Neutrophil (primary cell): ENCODE measurements around the gene RFX3.

ENCODE experiments used
- H3K27ac ChIP-seq: fragments of 200-600 bp; sonication (generic); 2 replicates; pipeline ENCODE4 v1.5.1; 2016; ENCODE audit warnings: mild to moderate bottlenecking, moderate library complexity
- H3K27me3 ChIP-seq: fragments of 200-600 bp; sonication (generic); 2 replicates; pipeline ENCODE4 v1.6.0; 2016; ENCODE audit warnings: mild to moderate bottlenecking
- H3K36me3 ChIP-seq: fragments of 200-600 bp; sonication (generic); 2 replicates; pipeline ENCODE4 v1.5.1; 2017
- H3K4me1 ChIP-seq, 2 experiments: fragments of 200-600 bp in 1 of 2; sonication (generic) in 1 of 2; 1 replicate in 1 of 2; 2 replicates in 1 of 2; pipeline versions ENCODE4 v1.5.1 to v1.6.1; 2013 to 2016; ENCODE audit warnings: low read depth in 1 of 2, low read length in 1 of 2, mild to moderate bottlenecking in 1 of 2, moderate library complexity in 1 of 2; ENCODE audit not compliant: control insufficient read depth in 1 of 2, insufficient read depth in 1 of 2
- H3K4me3 ChIP-seq, 2 experiments: fragments of 200-600 bp in 1 of 2; sonication (generic) in 1 of 2; 1 replicate in 1 of 2; 2 replicates in 1 of 2; pipeline ENCODE4 v1.5.1; 2013 to 2016; ENCODE audit warnings: low read depth in 1 of 2, low read length in 1 of 2, mild to moderate bottlenecking in 1 of 2, moderate library complexity in 1 of 2
- H3K9me3 ChIP-seq: fragments of 200-600 bp; sonication (generic); 2 replicates; pipeline ENCODE4 v1.5.1; 2016
- TF ChIP-seq, protein P1 (sequence below): fragments of 200-600 bp; sonication (generic); IDR thresholded peaks from 2 replicates; pipeline ENCODE4 v1.5.1; 2016; ENCODE audit warnings: antibody characterized with exemption

Gene RFX3

DNA sequence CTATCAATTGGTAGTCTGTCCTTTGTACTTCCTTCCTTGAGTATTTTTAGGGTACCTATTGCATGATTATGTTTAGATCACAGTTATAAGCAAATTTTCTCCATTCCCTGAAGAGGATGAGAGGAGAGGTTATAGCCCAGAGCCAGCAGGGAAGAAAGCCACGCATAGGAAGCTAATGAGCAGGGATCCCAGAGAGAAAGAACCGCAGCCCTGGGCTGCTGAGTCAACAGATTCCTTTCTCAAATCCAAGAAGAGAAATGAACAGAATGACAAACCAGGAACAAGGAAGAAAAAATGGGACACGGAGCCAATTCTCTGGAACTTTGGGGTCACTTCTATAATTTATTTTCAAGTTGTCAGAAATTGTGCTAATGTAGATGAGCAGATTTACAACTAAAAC lies 284.5 kb downstream of the RFX3 start:
- no peaks in the 10 kb centered on the region for H3K27me3 ChIP-seq

DNA sequence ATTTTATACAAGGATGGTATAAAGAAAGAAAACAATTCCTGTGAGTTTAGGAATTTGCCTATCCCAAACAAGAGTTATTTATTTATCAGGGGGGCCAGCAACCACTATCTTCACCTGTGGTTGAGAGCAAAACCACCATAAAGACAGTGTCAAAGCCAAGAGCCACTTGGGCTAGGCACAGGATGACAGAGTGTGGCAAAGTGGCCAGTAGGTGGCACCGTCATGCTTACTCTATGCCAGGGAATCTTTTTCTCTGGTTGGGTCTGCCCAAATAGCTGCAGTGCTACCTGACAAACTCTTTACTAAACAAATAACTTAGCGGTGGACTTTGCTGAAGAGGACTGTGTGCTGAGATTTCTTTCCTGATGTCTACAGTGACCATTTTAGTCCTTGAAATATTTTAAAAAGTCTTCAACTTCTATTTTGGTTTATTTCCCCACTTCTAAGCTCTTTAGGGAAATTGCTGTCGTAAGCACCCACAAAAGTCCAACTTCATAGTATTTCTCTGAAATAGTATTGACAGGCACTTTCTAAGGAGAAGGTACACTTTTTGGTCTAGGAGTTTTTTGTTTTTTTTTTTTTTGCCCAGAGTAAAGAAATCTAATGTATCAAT lies 285.0 kb downstream of the RFX3 start:
- Histone ChIP-seq H3K27me3 (no peaks in the 10 kb centered on the region), H3K27ac (no peak overlapping the region), H3K4me3 (no peak overlapping the region), H3K9me3 (no peaks in the 10 kb centered on the region), H3K4me1 (peaks cover 32 to 33% of the 10 kb centered on the region in 2 experiments), H3K36me3 (peaks cover 4% of the 10 kb centered on the region)
- TF ChIP-seq, protein P1, sequence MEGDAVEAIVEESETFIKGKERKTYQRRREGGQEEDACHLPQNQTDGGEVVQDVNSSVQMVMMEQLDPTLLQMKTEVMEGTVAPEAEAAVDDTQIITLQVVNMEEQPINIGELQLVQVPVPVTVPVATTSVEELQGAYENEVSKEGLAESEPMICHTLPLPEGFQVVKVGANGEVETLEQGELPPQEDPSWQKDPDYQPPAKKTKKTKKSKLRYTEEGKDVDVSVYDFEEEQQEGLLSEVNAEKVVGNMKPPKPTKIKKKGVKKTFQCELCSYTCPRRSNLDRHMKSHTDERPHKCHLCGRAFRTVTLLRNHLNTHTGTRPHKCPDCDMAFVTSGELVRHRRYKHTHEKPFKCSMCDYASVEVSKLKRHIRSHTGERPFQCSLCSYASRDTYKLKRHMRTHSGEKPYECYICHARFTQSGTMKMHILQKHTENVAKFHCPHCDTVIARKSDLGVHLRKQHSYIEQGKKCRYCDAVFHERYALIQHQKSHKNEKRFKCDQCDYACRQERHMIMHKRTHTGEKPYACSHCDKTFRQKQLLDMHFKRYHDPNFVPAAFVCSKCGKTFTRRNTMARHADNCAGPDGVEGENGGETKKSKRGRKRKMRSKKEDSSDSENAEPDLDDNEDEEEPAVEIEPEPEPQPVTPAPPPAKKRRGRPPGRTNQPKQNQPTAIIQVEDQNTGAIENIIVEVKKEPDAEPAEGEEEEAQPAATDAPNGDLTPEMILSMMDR = peak; percentile 57

More for the DNA sequence above, 284.5 kb downstream of the RFX3 start:
- Histone ChIP-seq H3K36me3 (peaks cover 3% of the 10 kb centered on the region), H3K4me1 (peaks cover 32 to 33% of the 10 kb centered on the region in 2 experiments), H3K4me3 (no peak overlapping the region), H3K9me3 (no peaks in the 10 kb centered on the region), H3K27ac (no peak overlapping the region)
- TF ChIP-seq, protein P1 = no peak

GRCh38 chr9:3239240-3239639 lies 286.6 kb downstream of the RFX3 start:
- H3K27ac ChIP-seq = no peak overlapping the region
- no peaks in the 10 kb centered on the region for H3K9me3 ChIP-seq
- no peak overlapping the region for H3K4me3 ChIP-seq
- TF ChIP-seq, protein P1 = no peak
- H3K36me3 ChIP-seq = peaks cover 4% of the 10 kb centered on the region
- no peaks in the 10 kb centered on the region for H3K27me3 ChIP-seq
- H3K4me1 ChIP-seq = peaks cover 18% of the 10 kb centered on the region in 2 experiments

- H3K9me3 ChIP-seq = no peaks in the 10 kb centered on the region
- no peak overlapping the region for H3K27ac ChIP-seq
- no peaks in the 10 kb centered on the region for H3K27me3 ChIP-seq
- TF ChIP-seq, protein P1 = no peak
- peaks cover 4% of the 10 kb centered on the region for H3K36me3 ChIP-seq
- no peak overlapping the region for H3K4me3 ChIP-seq
- H3K4me1 ChIP-seq = peaks cover 8 to 9% of the 10 kb centered on the region in 2 experiments
Observed at GRCh38 chr9:3238236-3238635, 287.6 kb downstream of the RFX3 start.

- no peaks in the 10 kb centered on the region for H3K9me3 ChIP-seq
- H3K27ac ChIP-seq = no peak overlapping the region
- H3K4me3 ChIP-seq = no peak overlapping the region
- H3K4me1 ChIP-seq = peaks cover 12% of the 10 kb centered on the region in 2 experiments
- no peaks in the 10 kb centered on the region for H3K27me3 ChIP-seq
- peaks cover 4% of the 10 kb centered on the region for H3K36me3 ChIP-seq
- TF ChIP-seq, protein P1 = no peak
Observed at GRCh38 chr9:3237121-3237520, 288.7 kb downstream of the RFX3 start.
